ENCODE measurements around the gene SPATA46. TPM values are rescaled to one million over a fixed set of nuclear protein-coding genes. Genes with fewer than 3 reads are reported as not detected.

SPATA46 gene
- total RNA-seq, 2 donors from 2014 or later = not detected

- peak in 1 of 2 donors; percentile 27 for ATAC-seq (replicated peaks in 1 of 2)
- Mint-ChIP-seq H3K4me1 (ENCODE audit: low read depth) (no peaks in the 10 kb centered on the region), H3K27ac (no peak overlapping the region), H3K4me3 (peak overlapping the region in 1 of 2 donors; percentile 70), H3K9me3 (no peaks in the 10 kb centered on the region), H3K27me3 (ENCODE audit: low read depth) (no peaks in the 10 kb centered on the region), H3K36me3 (ENCODE audit: insufficient read depth in 2 of 2) (no peaks in the 10 kb centered on the region)
- DNase-seq = no peak
Observed at GRCh38 chr1:162366671-162367070, 10.0 kb downstream of the SPATA46 start.

- Mint-ChIP-seq H3K9me3 (no peaks in the 10 kb centered on the region), H3K27ac (no peak overlapping the region), H3K4me1 (ENCODE audit: low read depth) (no peaks in the 10 kb centered on the region), H3K36me3 (ENCODE audit: insufficient read depth in 2 of 2) (no peaks in the 10 kb centered on the region), H3K27me3 (ENCODE audit: low read depth) (no peaks in the 10 kb centered on the region), H3K4me3 (no peak overlapping the region)
- DNase-seq (no peak), ATAC-seq (replicated peaks in 1 of 2) (no peak)
Observed at GRCh38 chr1:162366149-162366548, 10.5 kb downstream of the SPATA46 start.

GRCh38 chr1:162365284-162366020 lies 11.2 kb downstream of the SPATA46 start:
- ATAC-seq (replicated peaks in 1 of 2) (no peak), DNase-seq (no peak)
- Mint-ChIP-seq H3K4me1 (ENCODE audit: low read depth) (no peaks in the 10 kb centered on the region), H3K27me3 (ENCODE audit: low read depth) (no peaks in the 10 kb centered on the region), H3K27ac (no peak overlapping the region), H3K36me3 (ENCODE audit: insufficient read depth in 2 of 2) (no peaks in the 10 kb centered on the region), H3K9me3 (no peaks in the 10 kb centered on the region), H3K4me3 (no peak overlapping the region)

GRCh38 chr1:162364498-162364897 lies 12.2 kb downstream of the SPATA46 start:
- DNase-seq = no peak
- H3K9me3 Mint-ChIP-seq = no peaks in the 10 kb centered on the region
- H3K36me3 Mint-ChIP-seq (ENCODE audit: insufficient read depth in 2 of 2) = no peaks in the 10 kb centered on the region
- H3K4me3 Mint-ChIP-seq = no peak overlapping the region
- H3K4me1 Mint-ChIP-seq (ENCODE audit: low read depth) = no peaks in the 10 kb centered on the region
- no peak for ATAC-seq (replicated peaks in 1 of 2)
- H3K27ac Mint-ChIP-seq = no peak overlapping the region
- H3K27me3 Mint-ChIP-seq (ENCODE audit: low read depth) = no peaks in the 10 kb centered on the region

- Mint-ChIP-seq H3K36me3 (ENCODE audit: insufficient read depth in 2 of 2) (no peaks in the 10 kb centered on the region), H3K4me3 (no peak overlapping the region), H3K4me1 (ENCODE audit: low read depth) (no peaks in the 10 kb centered on the region), H3K27ac (no peak overlapping the region), H3K9me3 (no peaks in the 10 kb centered on the region), H3K27me3 (ENCODE audit: low read depth) (no peaks in the 10 kb centered on the region)
- ATAC-seq (replicated peaks in 1 of 2) (no peak), DNase-seq (no peak)
Observed at GRCh38 chr1:162363823-162364222, 12.8 kb downstream of the SPATA46 start.

- DNase-seq = no peak
- ATAC-seq (replicated peaks in 1 of 2) = no peak
- no peaks in the 10 kb centered on the region for H3K36me3 Mint-ChIP-seq (ENCODE audit: insufficient read depth in 2 of 2)
- no peaks in the 10 kb centered on the region for H3K9me3 Mint-ChIP-seq
- no peak overlapping the region for H3K27ac Mint-ChIP-seq
- no peaks in the 10 kb centered on the region for H3K27me3 Mint-ChIP-seq (ENCODE audit: low read depth)
- no peaks in the 10 kb centered on the region for H3K4me1 Mint-ChIP-seq (ENCODE audit: low read depth)
- H3K4me3 Mint-ChIP-seq = no peak overlapping the region
Observed at GRCh38 chr1:162361349-162361748, 15.3 kb downstream of the SPATA46 start.

GRCh38 chr1:162360874-162361260 lies 15.8 kb downstream of the SPATA46 start:
- DNase-seq (no peak), ATAC-seq (replicated peaks in 1 of 2) (no peak)
- no peaks in the 10 kb centered on the region for H3K27me3 Mint-ChIP-seq (ENCODE audit: low read depth)
- H3K36me3 Mint-ChIP-seq (ENCODE audit: insufficient read depth in 2 of 2) = no peaks in the 10 kb centered on the region
- no peak overlapping the region for H3K27ac Mint-ChIP-seq
- H3K9me3 Mint-ChIP-seq = no peaks in the 10 kb centered on the region
- H3K4me1 Mint-ChIP-seq (ENCODE audit: low read depth) = no peaks in the 10 kb centered on the region
- H3K4me3 Mint-ChIP-seq = no peak overlapping the region

GRCh38 chr1:162360237-162360873 lies 16.3 kb downstream of the SPATA46 start:
- H3K36me3 Mint-ChIP-seq (ENCODE audit: insufficient read depth in 2 of 2) = no peaks in the 10 kb centered on the region
- H3K9me3 Mint-ChIP-seq = no peaks in the 10 kb centered on the region
- no peaks in the 10 kb centered on the region for H3K4me1 Mint-ChIP-seq (ENCODE audit: low read depth)
- H3K27ac Mint-ChIP-seq = no peak overlapping the region
- no peaks in the 10 kb centered on the region for H3K27me3 Mint-ChIP-seq (ENCODE audit: low read depth)
- ATAC-seq (replicated peaks in 1 of 2) = no peak
- DNase-seq = no peak
- H3K4me3 Mint-ChIP-seq = no peak overlapping the region

- DNase-seq (no peak), ATAC-seq (replicated peaks in 1 of 2) (no peak)
- Mint-ChIP-seq H3K36me3 (ENCODE audit: insufficient read depth in 2 of 2) (no peaks in the 10 kb centered on the region), H3K4me1 (ENCODE audit: low read depth) (no peaks in the 10 kb centered on the region), H3K9me3 (no peaks in the 10 kb centered on the region), H3K4me3 (no peak overlapping the region), H3K27ac (no peak overlapping the region), H3K27me3 (ENCODE audit: low read depth) (no peaks in the 10 kb centered on the region)
Observed at GRCh38 chr1:162359523-162360236, 17.0 kb downstream of the SPATA46 start.

- DNase-seq (no peak), ATAC-seq (replicated peaks in 1 of 2) (no peak)
- H3K27me3 Mint-ChIP-seq (ENCODE audit: low read depth) = no peaks in the 10 kb centered on the region
- no peaks in the 10 kb centered on the region for H3K36me3 Mint-ChIP-seq (ENCODE audit: insufficient read depth in 2 of 2)
- H3K27ac Mint-ChIP-seq = no peak overlapping the region
- H3K4me3 Mint-ChIP-seq = no peak overlapping the region
- no peaks in the 10 kb centered on the region for H3K9me3 Mint-ChIP-seq
- no peaks in the 10 kb centered on the region for H3K4me1 Mint-ChIP-seq (ENCODE audit: low read depth)
Observed at GRCh38 chr1:162358928-162359327, 17.7 kb downstream of the SPATA46 start.

- Mint-ChIP-seq H3K9me3 (no peaks in the 10 kb centered on the region), H3K27ac (no peak overlapping the region), H3K36me3 (ENCODE audit: insufficient read depth in 2 of 2) (no peaks in the 10 kb centered on the region), H3K4me1 (ENCODE audit: low read depth) (no peaks in the 10 kb centered on the region), H3K27me3 (ENCODE audit: low read depth) (no peaks in the 10 kb centered on the region), H3K4me3 (no peak overlapping the region)
- DNase-seq (peak in 1 of 2 donors; percentile 6), ATAC-seq (replicated peaks in 1 of 2) (no peak)
Observed at GRCh38 chr1:162357681-162358266, 18.9 kb downstream of the SPATA46 start.

GRCh38 chr1:162353702-162354101 lies 23.0 kb downstream of the SPATA46 start:
- ATAC-seq (replicated peaks in 1 of 2) (no peak), DNase-seq (no peak)
- Mint-ChIP-seq H3K27me3 (ENCODE audit: low read depth) (no peaks in the 10 kb centered on the region), H3K4me3 (no peak overlapping the region), H3K9me3 (no peaks in the 10 kb centered on the region), H3K27ac (no peak overlapping the region), H3K36me3 (ENCODE audit: insufficient read depth in 2 of 2) (no peaks in the 10 kb centered on the region), H3K4me1 (ENCODE audit: low read depth) (no peaks in the 10 kb centered on the region)

- Mint-ChIP-seq H3K27me3 (ENCODE audit: low read depth) (no peaks in the 10 kb centered on the region), H3K9me3 (no peaks in the 10 kb centered on the region), H3K4me3 (no peak overlapping the region), H3K4me1 (ENCODE audit: low read depth) (no peaks in the 10 kb centered on the region), H3K36me3 (ENCODE audit: insufficient read depth in 2 of 2) (no peaks in the 10 kb centered on the region), H3K27ac (no peak overlapping the region)
- DNase-seq = no peak
- ATAC-seq (replicated peaks in 1 of 2) = no peak
Observed at GRCh38 chr1:162353078-162353477, 23.6 kb downstream of the SPATA46 start.
